K562 treated with DMSO at 1 percent for 12 hours (cell line): ENCODE data around the gene CASP9. TPM values are rescaled to one million over a fixed set of nuclear protein-coding genes. Genes with fewer than 3 reads are reported as not detected.

Experiments
- total RNA-seq: library from RNA; unstranded; fragments of 300-600 nt; gene quantifications from 2 replicates; pipeline ENCODE4 v1.2.3, GENCODE V29; 2022; ENCODE audit not compliant: insufficient read depth

CASP9 gene
- 29.5 and 41.0 TPM in 2 replicates for total RNA-seq

GRCh38 chr1:15524021-15524282, at the start of gene CASP9:
CASP9 (minus strand) TSS chr1:15524215; CDS start chr1:15524200, 15 bp downstream.

GRCh38 chr1:15526490-15527339, 2.7 kb upstream of the CASP9 start, which contains the start of gene DNAJC16:
DNAJC16 (plus strand) TSS chr1:15526848; CDS start chr1:15529106, 2,258 bp downstream.

GRCh38 chr1:15475752-15476314, 48.2 kb downstream of the CASP9 start, which contains the start of gene CELA2B:
CELA2B (plus strand) TSS chr1:15476104; CDS start chr1:15476126, 22 bp downstream.

GRCh38 chr1:15456313-15456954, 67.6 kb downstream of the CASP9 start, which contains the start of gene CELA2A:
CELA2A (plus strand) TSS chr1:15456732; CDS start chr1:15456754, 22 bp downstream.

Other genes with a start within 250 kb of the CASP9 start
- 65.3 and 67.0 TPM in 2 replicates for gene EFHD2, start 114.3 kb downstream of the CASP9 start, total RNA-seq
- gene CTRC, start 85.8 kb downstream of the CASP9 start, total RNA-seq, result not detected in 2 replicates
- not detected in 2 replicates for gene CELA2A, start 67.5 kb downstream of the CASP9 start, total RNA-seq
- gene CELA2B, start 48.1 kb downstream of the CASP9 start, total RNA-seq, result not detected in 2 replicates
- gene DNAJC16, start 2.6 kb upstream of the CASP9 start, total RNA-seq, result 1.7 and 10.0 TPM in 2 replicates
- not detected in 2 replicates for gene AGMAT, start 60.8 kb upstream of the CASP9 start, total RNA-seq
- 2.8 and 16.8 TPM in 2 replicates for gene DDI2, start 93.2 kb upstream of the CASP9 start, total RNA-seq
- 54.4 and 81.6 TPM in 2 replicates for gene PLEKHM2, start 160.1 kb upstream of the CASP9 start, total RNA-seq
- 1.4 TPM in 1 of 2 replicates, not detected in the other for gene SLC25A34, start 212.0 kb upstream of the CASP9 start, total RNA-seq
- gene TMEM82, start 218.3 kb upstream of the CASP9 start, total RNA-seq, result not detected in 2 replicates
- not detected in 2 replicates for gene FBLIM1, start 234.6 kb upstream of the CASP9 start, total RNA-seq